ENCODE data around the gene CHST10. TPM values are rescaled to one million over a fixed set of nuclear protein-coding genes. Genes with fewer than 3 reads are reported as not detected.
A peak's percentile ranks its signal among the peaks of the same experiment; 100 is the strongest.
"Not testable (repeated sequence)": the region's sequence is repeated elsewhere in the genome, so short reads cannot be mapped to it uniquely, and the experiment has no call there.

Gene CHST10
- total RNA-seq, 3 donors from 2014 or later = 9.5 to 12.1 (median 10.3) TPM

DNA sequence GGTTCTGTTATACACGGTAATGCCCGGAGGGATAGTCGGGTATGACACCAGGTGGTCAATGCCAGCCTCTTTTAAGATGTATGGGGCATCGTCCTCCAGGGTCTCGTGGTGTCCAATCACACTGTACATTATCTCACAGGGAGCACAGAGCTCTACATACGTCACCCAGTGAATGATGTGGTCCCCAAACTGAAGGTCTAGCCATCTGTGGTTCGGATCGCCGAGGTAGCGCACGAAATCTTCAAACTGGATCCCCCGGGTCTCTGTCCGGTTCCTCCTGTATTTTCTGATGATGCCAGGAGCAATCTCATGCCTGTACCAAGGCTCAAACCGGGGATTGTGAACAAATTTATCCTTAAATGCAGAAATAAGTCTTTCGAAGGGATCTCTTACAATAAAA is 24.1 kb downstream of the CHST10 start:
- Mint-ChIP-seq H3K36me3 (ENCODE audit: insufficient read depth) (peaks cover 1% of the 10 kb centered on the region), H3K4me1 (ENCODE audit: low read depth) (no peaks in the 10 kb centered on the region), H3K4me3 (no peak overlapping the region), H3K9me3 (no peaks in the 10 kb centered on the region), H3K27me3 (ENCODE audit: low read depth) (no peaks in the 10 kb centered on the region)
- DNase-seq (no peak), ATAC-seq (no peak)

DNA sequence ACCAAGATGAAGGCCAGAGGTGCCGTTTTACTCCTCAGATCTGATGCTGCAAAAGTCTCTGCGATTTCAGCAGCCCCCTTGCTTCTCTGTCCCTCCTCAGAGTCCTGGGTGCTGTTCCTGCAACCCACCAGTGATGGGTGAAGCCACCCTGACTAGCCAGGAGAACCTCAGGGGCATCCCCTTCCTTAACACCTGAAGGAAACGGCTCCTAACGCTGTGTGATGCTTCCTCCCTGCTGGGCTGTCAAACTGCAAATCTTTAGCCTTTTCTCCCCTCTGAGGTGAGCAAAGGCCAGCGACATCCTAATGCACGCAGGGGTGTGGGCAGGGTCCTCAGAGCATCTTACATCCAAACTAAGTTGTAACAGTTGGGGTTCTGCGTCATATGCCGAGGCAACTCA is 24.8 kb downstream of the CHST10 start:
- no peak for ATAC-seq
- Mint-ChIP-seq H3K27me3 (ENCODE audit: low read depth) (no peaks in the 10 kb centered on the region), H3K36me3 (ENCODE audit: insufficient read depth) (peaks cover 1% of the 10 kb centered on the region), H3K4me3 (no peak overlapping the region), H3K4me1 (ENCODE audit: low read depth) (no peaks in the 10 kb centered on the region), H3K9me3 (no peaks in the 10 kb centered on the region)
- no peak for DNase-seq

DNA sequence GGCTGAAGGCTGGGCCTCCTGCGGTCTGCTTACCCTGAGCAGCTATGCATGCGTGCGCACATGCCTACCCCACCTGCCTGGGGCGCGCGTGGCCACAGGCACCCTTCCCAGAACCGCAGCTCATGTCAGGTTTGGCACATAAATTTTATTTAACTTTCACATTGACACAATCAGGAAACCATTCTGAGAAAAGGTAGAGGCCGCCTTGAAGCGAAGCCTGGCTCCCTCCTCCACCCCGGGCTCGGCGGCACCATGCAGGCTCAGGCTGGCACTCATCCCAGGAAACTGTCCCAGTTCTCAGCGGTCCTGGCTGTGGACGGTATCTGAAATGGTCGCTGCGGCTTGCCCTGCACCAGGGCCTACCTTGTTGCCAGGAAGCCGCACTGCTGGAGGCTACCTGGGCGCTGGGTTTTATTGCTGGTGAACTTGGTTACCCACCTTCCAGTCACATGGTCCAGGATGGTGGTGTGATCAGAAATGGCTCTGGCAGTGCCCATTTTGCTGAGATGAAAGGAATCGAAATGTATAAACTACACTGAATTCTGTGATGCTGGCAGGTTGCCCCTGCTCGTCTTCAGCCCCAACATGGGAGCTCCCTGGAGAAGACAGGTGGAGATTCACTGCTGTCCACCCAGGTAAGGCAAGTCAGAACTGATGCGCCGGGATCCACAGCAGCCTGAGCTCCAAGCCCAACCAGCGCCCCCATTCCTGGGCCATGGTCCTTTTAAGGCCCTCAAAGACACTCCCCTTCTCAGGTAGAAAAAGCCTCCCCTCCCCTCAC is 25.5 kb downstream of the CHST10 start:
- H3K36me3 Mint-ChIP-seq (ENCODE audit: insufficient read depth) = peaks cover 1% of the 10 kb centered on the region
- no peak for DNase-seq
- no peaks in the 10 kb centered on the region for H3K4me1 Mint-ChIP-seq (ENCODE audit: low read depth)
- H3K4me3 Mint-ChIP-seq = no peak overlapping the region
- no peaks in the 10 kb centered on the region for H3K27me3 Mint-ChIP-seq (ENCODE audit: low read depth)
- no peak for ATAC-seq
- H3K9me3 Mint-ChIP-seq = no peaks in the 10 kb centered on the region

DNA sequence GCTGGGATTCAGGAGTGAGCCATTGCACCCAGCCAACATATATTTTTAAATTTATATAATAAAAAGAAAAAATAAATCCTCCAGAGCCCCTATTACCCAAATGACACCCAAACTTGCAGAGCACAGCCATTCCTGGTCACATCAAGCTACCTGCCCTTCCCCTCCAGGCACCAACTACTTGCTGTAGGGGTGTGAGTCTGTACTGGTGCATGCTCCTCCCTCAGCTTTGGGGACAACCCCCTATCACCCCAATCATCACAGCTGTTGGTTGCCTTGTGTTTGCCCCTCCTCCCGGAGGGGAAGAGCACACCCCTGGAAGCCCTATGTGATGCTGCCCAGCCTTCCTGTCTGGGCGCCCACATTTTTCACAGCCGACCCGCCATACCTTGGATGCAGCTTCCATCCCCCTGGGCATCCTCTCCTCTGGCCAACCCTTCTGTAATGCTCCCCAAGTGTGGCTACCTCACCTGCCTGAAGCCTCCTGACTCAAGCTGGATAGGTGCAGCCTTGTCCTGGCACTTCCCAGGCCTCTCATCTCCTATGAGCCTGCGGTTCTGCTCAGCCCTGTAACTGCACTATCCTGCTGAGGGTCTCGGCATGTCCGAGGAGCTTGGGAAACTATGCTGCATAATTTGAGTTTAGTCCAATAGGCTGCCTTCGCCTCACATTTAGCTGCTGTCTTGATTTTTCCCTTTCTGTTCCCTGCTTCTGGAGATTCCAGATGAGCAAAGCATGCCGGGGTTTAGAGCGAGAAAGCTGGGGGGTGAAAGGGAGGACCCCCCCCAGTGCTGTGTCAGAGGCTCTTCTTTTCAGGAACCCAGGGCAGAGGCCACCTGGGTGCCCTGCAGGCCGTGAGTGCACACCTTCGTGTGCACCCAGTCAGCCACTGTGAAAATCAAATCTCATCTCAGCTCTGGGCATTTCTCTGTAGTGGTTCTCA is 27.2 kb downstream of the CHST10 start:
- Mint-ChIP-seq H3K4me1 (ENCODE audit: low read depth) (no peaks in the 10 kb centered on the region), H3K4me3 (no peak overlapping the region), H3K27me3 (ENCODE audit: low read depth) (no peaks in the 10 kb centered on the region), H3K36me3 (ENCODE audit: insufficient read depth) (peaks cover 1% of the 10 kb centered on the region), H3K9me3 (no peaks in the 10 kb centered on the region)
- DNase-seq (no peak), ATAC-seq (no peak)

DNA sequence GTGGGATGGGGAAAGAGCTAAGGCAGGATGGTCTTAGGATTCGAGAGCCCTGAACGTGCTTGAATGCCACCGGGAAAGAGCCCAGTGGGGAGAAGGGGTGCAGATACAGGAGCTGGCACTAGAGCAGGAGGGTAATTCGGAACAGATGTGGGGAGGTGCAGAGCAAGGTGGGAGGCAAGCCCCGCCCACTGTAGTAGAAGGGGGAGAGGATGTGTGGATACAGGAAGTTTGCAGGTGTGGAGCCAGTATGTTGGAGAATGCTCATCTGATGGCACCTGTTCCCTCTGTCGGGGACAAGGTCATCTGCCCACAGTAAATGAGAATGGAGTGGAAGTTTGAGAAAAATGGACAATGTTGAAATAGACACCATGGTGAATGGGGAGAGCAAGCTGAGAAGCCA is 28.8 kb downstream of the CHST10 start:
- Mint-ChIP-seq H3K27me3 (ENCODE audit: low read depth) (no peaks in the 10 kb centered on the region), H3K36me3 (ENCODE audit: insufficient read depth) (no peaks in the 10 kb centered on the region), H3K4me3 (no peak overlapping the region), H3K4me1 (ENCODE audit: low read depth) (no peaks in the 10 kb centered on the region), H3K9me3 (no peaks in the 10 kb centered on the region)
- DNase-seq = no peak
- ATAC-seq = no peak

GRCh38 chr2:100383954-100384353 is 33.5 kb downstream of the CHST10 start:
- DNase-seq = no peak
- H3K36me3 Mint-ChIP-seq (ENCODE audit: insufficient read depth) = no peaks in the 10 kb centered on the region
- H3K27me3 Mint-ChIP-seq (ENCODE audit: low read depth) = no peaks in the 10 kb centered on the region
- no peaks in the 10 kb centered on the region for H3K9me3 Mint-ChIP-seq
- no peaks in the 10 kb centered on the region for H3K4me1 Mint-ChIP-seq (ENCODE audit: low read depth)
- no peak overlapping the region for H3K4me3 Mint-ChIP-seq
- ATAC-seq = no peak

- no peak for ATAC-seq
- no peaks in the 10 kb centered on the region for H3K36me3 Mint-ChIP-seq (ENCODE audit: insufficient read depth)
- H3K4me3 Mint-ChIP-seq = no peak overlapping the region
- H3K4me1 Mint-ChIP-seq (ENCODE audit: low read depth) = no peaks in the 10 kb centered on the region
- no peaks in the 10 kb centered on the region for H3K27me3 Mint-ChIP-seq (ENCODE audit: low read depth)
- no peaks in the 10 kb centered on the region for H3K9me3 Mint-ChIP-seq
- no peak for DNase-seq
Observed at GRCh38 chr2:100383306-100383705, 34.2 kb downstream of the CHST10 start.

- no peaks in the 10 kb centered on the region for H3K4me1 Mint-ChIP-seq (ENCODE audit: low read depth)
- H3K27me3 Mint-ChIP-seq (ENCODE audit: low read depth) = no peaks in the 10 kb centered on the region
- H3K9me3 Mint-ChIP-seq = no peaks in the 10 kb centered on the region
- peak in 1 of 2 donors; percentile 27 for ATAC-seq
- peak; percentile 71 for DNase-seq
- H3K36me3 Mint-ChIP-seq (ENCODE audit: insufficient read depth) = no peaks in the 10 kb centered on the region
- no peak overlapping the region for H3K4me3 Mint-ChIP-seq
Observed at GRCh38 chr2:100381240-100381639, 36.2 kb downstream of the CHST10 start.

- H3K4me1 Mint-ChIP-seq (ENCODE audit: low read depth) = no peaks in the 10 kb centered on the region
- ATAC-seq = no peak
Observed at GRCh38 chr2:100380681-100381080, 36.8 kb downstream of the CHST10 start.

GRCh38 chr2:100376836-100377235 is 40.6 kb downstream of the CHST10 start:
- H3K9me3 Mint-ChIP-seq = peaks cover 14% of the 10 kb centered on the region
- no peaks in the 10 kb centered on the region for H3K27me3 Mint-ChIP-seq (ENCODE audit: low read depth)
- no peak for DNase-seq
- H3K4me3 Mint-ChIP-seq = no peak overlapping the region
- no peak for ATAC-seq
- no peaks in the 10 kb centered on the region for H3K4me1 Mint-ChIP-seq (ENCODE audit: low read depth)
- no peaks in the 10 kb centered on the region for H3K36me3 Mint-ChIP-seq (ENCODE audit: insufficient read depth)

More at GRCh38 chr2:100380681-100381080, 36.8 kb downstream of the CHST10 start:
- no peaks in the 10 kb centered on the region for H3K27me3 Mint-ChIP-seq (ENCODE audit: low read depth)
- no peaks in the 10 kb centered on the region for H3K36me3 Mint-ChIP-seq (ENCODE audit: insufficient read depth)
- no peak for DNase-seq
- H3K9me3 Mint-ChIP-seq = no peaks in the 10 kb centered on the region
- no peak overlapping the region for H3K4me3 Mint-ChIP-seq

DNA sequence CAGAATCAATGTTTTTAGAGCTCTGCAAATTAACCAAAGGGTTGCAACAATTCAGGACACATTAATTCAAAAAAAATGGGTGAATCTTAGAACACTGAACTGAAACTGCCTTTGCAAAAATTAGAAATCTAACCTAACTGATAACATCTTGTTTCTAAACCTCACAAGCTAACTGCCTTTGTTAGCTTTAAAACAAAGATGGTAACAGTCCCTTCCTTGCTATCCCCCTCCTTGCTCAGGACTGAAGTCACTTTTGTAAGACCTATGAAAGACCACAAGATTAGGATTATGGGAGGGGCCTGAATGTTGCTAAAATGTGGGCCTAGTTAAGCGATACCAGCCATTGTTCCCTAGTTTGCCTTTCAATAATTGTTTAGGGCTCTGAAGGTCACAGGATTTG is 50.3 kb downstream of the CHST10 start:
- H3K27me3 Mint-ChIP-seq (ENCODE audit: low read depth) = peaks cover 26% of the 10 kb centered on the region
- peaks cover 5% of the 10 kb centered on the region for H3K36me3 Mint-ChIP-seq (ENCODE audit: insufficient read depth)
- no peak for ATAC-seq
- H3K4me1 Mint-ChIP-seq (ENCODE audit: low read depth) = no peaks in the 10 kb centered on the region
- no peak overlapping the region for H3K4me3 Mint-ChIP-seq
- DNase-seq = no peak
- peaks cover 28% of the 10 kb centered on the region for H3K9me3 Mint-ChIP-seq

GRCh38 chr2:100365434-100365833 is 52.0 kb downstream of the CHST10 start:
- no peak overlapping the region for H3K4me3 Mint-ChIP-seq
- peaks cover 21% of the 10 kb centered on the region for H3K27me3 Mint-ChIP-seq (ENCODE audit: low read depth)
- ATAC-seq (no peak), DNase-seq (no peak)
- H3K4me1 Mint-ChIP-seq (ENCODE audit: low read depth) = no peaks in the 10 kb centered on the region
- H3K36me3 Mint-ChIP-seq (ENCODE audit: insufficient read depth) = no peaks in the 10 kb centered on the region
- H3K9me3 Mint-ChIP-seq = peaks cover 16% of the 10 kb centered on the region

DNA sequence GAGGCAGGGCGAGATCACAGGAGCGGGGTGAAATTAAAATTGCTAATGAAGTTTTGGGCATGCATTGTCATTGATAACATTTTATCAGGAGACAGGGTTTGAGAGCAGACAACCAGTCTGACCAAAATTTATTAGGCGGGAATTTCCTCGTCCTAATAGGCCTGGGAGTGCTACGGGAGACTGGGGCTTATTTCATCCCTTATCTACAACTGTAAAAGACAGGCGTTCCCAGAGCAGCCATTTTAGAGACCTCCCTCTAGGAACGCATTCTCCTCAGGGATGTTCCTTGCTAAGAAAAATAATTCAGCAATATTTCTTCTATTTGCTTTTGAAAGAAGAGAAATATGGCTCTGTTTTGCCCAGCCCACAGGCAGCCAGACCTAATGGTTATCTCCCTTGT is 55.2 kb downstream of the CHST10 start:
- not testable (repeated sequence) for H3K4me1 Mint-ChIP-seq (ENCODE audit: low read depth); H3K36me3 Mint-ChIP-seq (ENCODE audit: insufficient read depth); H3K4me3 Mint-ChIP-seq; DNase-seq; ATAC-seq
- peaks cover 13% of the 10 kb centered on the region for H3K9me3 Mint-ChIP-seq
- peaks cover 12% of the 10 kb centered on the region for H3K27me3 Mint-ChIP-seq (ENCODE audit: low read depth)

GRCh38 chr2:100359576-100359975 is 57.9 kb downstream of the CHST10 start:
- no peaks in the 10 kb centered on the region for H3K4me1 Mint-ChIP-seq (ENCODE audit: low read depth)
- DNase-seq (no peak), ATAC-seq (no peak)
- peaks cover 19% of the 10 kb centered on the region for H3K27me3 Mint-ChIP-seq (ENCODE audit: low read depth)
- peaks cover 13% of the 10 kb centered on the region for H3K9me3 Mint-ChIP-seq
- H3K36me3 Mint-ChIP-seq (ENCODE audit: insufficient read depth) = no peaks in the 10 kb centered on the region
- no peak overlapping the region for H3K4me3 Mint-ChIP-seq

DNA sequence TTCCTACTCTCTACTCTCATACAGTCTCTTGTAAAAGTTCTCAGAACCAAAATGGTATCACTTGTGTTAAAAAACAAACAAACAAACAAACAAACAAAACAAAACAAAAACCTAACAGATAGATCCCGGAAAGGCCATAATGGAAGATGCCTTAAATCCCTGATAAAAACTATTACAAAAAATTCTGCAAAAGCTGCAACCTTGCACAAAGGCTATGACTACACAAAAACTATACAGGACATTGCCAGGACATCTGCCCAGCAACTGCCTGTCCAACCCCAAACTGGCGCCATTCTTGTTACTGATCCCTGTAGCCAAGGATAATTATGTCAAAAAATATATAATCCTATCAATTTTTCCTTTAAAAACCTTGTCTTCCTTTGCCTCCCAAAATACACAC is 58.9 kb downstream of the CHST10 start:
- Mint-ChIP-seq H3K9me3 (peaks cover 13% of the 10 kb centered on the region), H3K36me3 (ENCODE audit: insufficient read depth) (no peaks in the 10 kb centered on the region), H3K4me1 (ENCODE audit: low read depth) (no peaks in the 10 kb centered on the region), H3K27me3 (ENCODE audit: low read depth) (peaks cover 22% of the 10 kb centered on the region), H3K4me3 (no peak overlapping the region)
- ATAC-seq (no peak), DNase-seq (no peak)
